HepG2 (cell line): ENCODE measurements around the gene ATP13A2. TPM values are rescaled to one million over a fixed set of nuclear protein-coding genes. Genes with fewer than 3 reads are reported as not detected.

Experiments
- CREB1 ChIP-seq, 2 experiments: fragments of 450-650 bp in 1 of 2; IDR thresholded peaks; 2 replicates each; pipeline ENCODE4 v1.6.1; 2016 to 2017; ENCODE audit warnings: control low read depth in 1 of 2, mild to moderate bottlenecking in 1 of 2, missing compliant biosample characterization in 1 of 2, missing genetic modification characterization in 1 of 2
- EP300 ChIP-seq, 3 experiments: sonication (generic) in 1 of 3; formaldehyde crosslinking in 1 of 3; IDR thresholded peaks; 2 replicates each; pipeline versions ENCODE4 v1.5.1 to v1.6.1; 2011 to 2020; ENCODE audit warnings: low read depth in 2 of 3, low read length in 2 of 3, borderline replicate concordance in 1 of 3, improper control_type of control experiment in 1 of 3, mild to moderate bottlenecking in 1 of 3, missing genetic modification reagents in 1 of 3, moderate library complexity in 1 of 3
- ETV5 ChIP-seq: IDR thresholded peaks from 2 replicates; pipeline ENCODE4 v1.6.1; 2018; ENCODE audit warnings: missing biosample characterization, missing genetic modification reagents, inconsistent platforms, borderline replicate concordance
- MIER2 ChIP-seq: IDR thresholded peaks from 2 replicates; pipeline ENCODE4 v1.6.1; 2016; ENCODE audit warnings: missing biosample characterization, missing genetic modification reagents
- RFXANK ChIP-seq: IDR thresholded peaks from 2 replicates; pipeline ENCODE4 v1.6.1; 2016
- TFAP4 ChIP-seq: sonication (generic); IDR thresholded peaks from 2 replicates; pipeline ENCODE4 v1.6.1; 2016; ENCODE audit warnings: low read depth, borderline replicate concordance
- ZBTB3 ChIP-seq: sonication (generic); formaldehyde crosslinking; IDR thresholded peaks from 2 replicates; pipeline ENCODE4 v1.4.0; 2020; ENCODE audit warnings: low read depth, mild to moderate bottlenecking, moderate library complexity, missing genetic modification reagents, borderline replicate concordance
- ZBTB7B ChIP-seq: sonication (generic); formaldehyde crosslinking; IDR thresholded peaks from 2 replicates; pipeline ENCODE4 v1.4.0; 2020; ENCODE audit warnings: missing genetic modification reagents
- ZEB1 ChIP-seq: IDR thresholded peaks from 2 replicates; pipeline ENCODE4 v1.6.1; 2012; ENCODE audit warnings: mild to moderate bottlenecking, low read depth, inconsistent platforms; ENCODE audit not compliant: insufficient replicate concordance
- ZNF335 ChIP-seq: sonication (generic); formaldehyde crosslinking; IDR thresholded peaks from 2 replicates; pipeline ENCODE4 v1.4.0; 2020; ENCODE audit warnings: missing genetic modification reagents
- ZNF383 ChIP-seq: sonication (generic); formaldehyde crosslinking; IDR thresholded peaks from 2 replicates; pipeline ENCODE4 v1.4.0; 2020; ENCODE audit warnings: missing genetic modification reagents, mild to moderate bottlenecking, borderline replicate concordance
- ZNF570 ChIP-seq: sonication (generic); formaldehyde crosslinking; IDR thresholded peaks from 2 replicates; pipeline ENCODE4 v1.4.0; 2020; ENCODE audit warnings: mild to moderate bottlenecking, missing genetic modification reagents, borderline replicate concordance
- ZNF605 ChIP-seq: sonication (generic); formaldehyde crosslinking; IDR thresholded peaks from 2 replicates; pipeline ENCODE4 v1.8.0; 2022; ENCODE audit warnings: mild to moderate bottlenecking, missing genetic modification reagents
- ZNF670 ChIP-seq: sonication (generic); formaldehyde crosslinking; IDR thresholded peaks from 2 replicates; pipeline ENCODE4 v1.8.0; 2022; ENCODE audit warnings: mild to moderate bottlenecking, missing genetic modification reagents, borderline replicate concordance
- ZNF691 ChIP-seq: sonication (generic); formaldehyde crosslinking; IDR thresholded peaks from 2 replicates; pipeline ENCODE4 v1.4.0; 2020; ENCODE audit warnings: missing genetic modification reagents, low read depth, mild to moderate bottlenecking, borderline replicate concordance
- polyA plus RNA-seq, 8 experiments: library from polyadenylated mRNA; depleted of rRNA in 3 of 8; stranded (reverse) in 7 of 8; unstranded in 1 of 8; fragments of >200 nt; fragmentation: Illumina TruSeq in 4 of 8; extraction: Trizol in 4 of 8; gene quantifications; 2 replicates each; pipeline versions ENCODE4 v1.2.1 to v1.2.3, GENCODE V29; 2011 to 2016; ENCODE audit warnings: low read depth in 4 of 8, missing spikeins in 1 of 8, mixed read lengths in 1 of 8; ENCODE audit not compliant: insufficient read depth in 1 of 8
- total RNA-seq, 5 experiments: library from RNA; depleted of rRNA; stranded (reverse); fragments of >200 nt; fragmentation: Illumina TruSeq; extraction: Trizol; gene quantifications; 2 replicates each; pipeline ENCODE4 v1.2.3, GENCODE V29; 2016; ENCODE audit warnings: low read depth in 1 of 5
- TF ChIP-seq, protein P1 (sequence below): sonication (generic); formaldehyde crosslinking; IDR thresholded peaks from 2 replicates; pipeline ENCODE4 v1.5.1; 2020; ENCODE audit warnings: mild to moderate bottlenecking, missing genetic modification reagents, borderline replicate concordance
- TF ChIP-seq, protein P2 (sequence below): IDR thresholded peaks from 2 replicates; pipeline ENCODE4 v1.6.1; 2016
- TF ChIP-seq, protein P3 (sequence below): sonication (generic); formaldehyde crosslinking; conservative IDR thresholded peaks from 2 replicates; pipeline ENCODE4 v1.8.0; 2022; ENCODE audit warnings: low read depth, missing genetic modification reagents

The ATP13A2 gene
- total and polyA plus RNA-seq, 2 of the 13 experiments (the other 11 are each of a cell fraction or from before 2014, with no cell fraction given): 13.2 to 16.2 TPM

- TF ChIP-seq, protein P1, sequence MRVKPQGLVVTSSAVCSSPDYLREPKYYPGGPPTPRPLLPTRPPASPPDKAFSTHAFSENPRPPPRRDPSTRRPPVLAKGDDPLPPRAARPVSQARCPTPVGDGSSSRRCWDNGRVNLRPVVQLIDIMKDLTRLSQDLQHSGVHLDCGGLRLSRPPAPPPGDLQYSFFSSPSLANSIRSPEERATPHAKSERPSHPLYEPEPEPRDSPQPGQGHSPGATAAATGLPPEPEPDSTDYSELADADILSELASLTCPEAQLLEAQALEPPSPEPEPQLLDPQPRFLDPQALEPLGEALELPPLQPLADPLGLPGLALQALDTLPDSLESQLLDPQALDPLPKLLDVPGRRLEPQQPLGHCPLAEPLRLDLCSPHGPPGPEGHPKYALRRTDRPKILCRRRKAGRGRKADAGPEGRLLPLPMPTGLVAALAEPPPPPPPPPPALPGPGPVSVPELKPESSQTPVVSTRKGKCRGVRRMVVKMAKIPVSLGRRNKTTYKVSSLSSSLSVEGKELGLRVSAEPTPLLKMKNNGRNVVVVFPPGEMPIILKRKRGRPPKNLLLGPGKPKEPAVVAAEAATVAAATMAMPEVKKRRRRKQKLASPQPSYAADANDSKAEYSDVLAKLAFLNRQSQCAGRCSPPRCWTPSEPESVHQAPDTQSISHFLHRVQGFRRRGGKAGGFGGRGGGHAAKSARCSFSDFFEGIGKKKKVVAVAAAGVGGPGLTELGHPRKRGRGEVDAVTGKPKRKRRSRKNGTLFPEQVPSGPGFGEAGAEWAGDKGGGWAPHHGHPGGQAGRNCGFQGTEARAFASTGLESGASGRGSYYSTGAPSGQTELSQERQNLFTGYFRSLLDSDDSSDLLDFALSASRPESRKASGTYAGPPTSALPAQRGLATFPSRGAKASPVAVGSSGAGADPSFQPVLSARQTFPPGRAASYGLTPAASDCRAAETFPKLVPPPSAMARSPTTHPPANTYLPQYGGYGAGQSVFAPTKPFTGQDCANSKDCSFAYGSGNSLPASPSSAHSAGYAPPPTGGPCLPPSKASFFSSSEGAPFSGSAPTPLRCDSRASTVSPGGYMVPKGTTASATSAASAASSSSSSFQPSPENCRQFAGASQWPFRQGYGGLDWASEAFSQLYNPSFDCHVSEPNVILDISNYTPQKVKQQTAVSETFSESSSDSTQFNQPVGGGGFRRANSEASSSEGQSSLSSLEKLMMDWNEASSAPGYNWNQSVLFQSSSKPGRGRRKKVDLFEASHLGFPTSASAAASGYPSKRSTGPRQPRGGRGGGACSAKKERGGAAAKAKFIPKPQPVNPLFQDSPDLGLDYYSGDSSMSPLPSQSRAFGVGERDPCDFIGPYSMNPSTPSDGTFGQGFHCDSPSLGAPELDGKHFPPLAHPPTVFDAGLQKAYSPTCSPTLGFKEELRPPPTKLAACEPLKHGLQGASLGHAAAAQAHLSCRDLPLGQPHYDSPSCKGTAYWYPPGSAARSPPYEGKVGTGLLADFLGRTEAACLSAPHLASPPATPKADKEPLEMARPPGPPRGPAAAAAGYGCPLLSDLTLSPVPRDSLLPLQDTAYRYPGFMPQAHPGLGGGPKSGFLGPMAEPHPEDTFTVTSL: peak; percentile 26; the same call in 1 of the 2 replicates
- no peak for TF ChIP-seq ZNF383 (CRISPR knock-in tag)
- TF ChIP-seq ETV5 (CRISPR knock-in tag): peak; percentile 56; the same call in 1 of the 2 replicates
- no peak for TF ChIP-seq ZBTB3 (CRISPR knock-in tag)
- TF ChIP-seq ZNF670: peak; percentile 79; the same call in 1 of the 2 replicates
- TF ChIP-seq, protein P2, sequence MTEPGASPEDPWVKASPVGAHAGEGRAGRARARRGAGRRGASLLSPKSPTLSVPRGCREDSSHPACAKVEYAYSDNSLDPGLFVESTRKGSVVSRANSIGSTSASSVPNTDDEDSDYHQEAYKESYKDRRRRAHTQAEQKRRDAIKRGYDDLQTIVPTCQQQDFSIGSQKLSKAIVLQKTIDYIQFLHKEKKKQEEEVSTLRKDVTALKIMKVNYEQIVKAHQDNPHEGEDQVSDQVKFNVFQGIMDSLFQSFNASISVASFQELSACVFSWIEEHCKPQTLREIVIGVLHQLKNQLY (CRISPR knock-in tag): 0 out of 2 replicates have a peak, but pooled peaks have one; percentile 29
- no peak for TF ChIP-seq ZEB1
- peak; percentile 47; the same call in 1 of the 2 replicates for TF ChIP-seq ZBTB7B (CRISPR knock-in tag)
- TF ChIP-seq RFXANK: no peak
- no peak for TF ChIP-seq ZNF335 (CRISPR knock-in tag)
- TF ChIP-seq MIER2 (CRISPR knock-in tag): no peak
- TF ChIP-seq, protein P3, sequence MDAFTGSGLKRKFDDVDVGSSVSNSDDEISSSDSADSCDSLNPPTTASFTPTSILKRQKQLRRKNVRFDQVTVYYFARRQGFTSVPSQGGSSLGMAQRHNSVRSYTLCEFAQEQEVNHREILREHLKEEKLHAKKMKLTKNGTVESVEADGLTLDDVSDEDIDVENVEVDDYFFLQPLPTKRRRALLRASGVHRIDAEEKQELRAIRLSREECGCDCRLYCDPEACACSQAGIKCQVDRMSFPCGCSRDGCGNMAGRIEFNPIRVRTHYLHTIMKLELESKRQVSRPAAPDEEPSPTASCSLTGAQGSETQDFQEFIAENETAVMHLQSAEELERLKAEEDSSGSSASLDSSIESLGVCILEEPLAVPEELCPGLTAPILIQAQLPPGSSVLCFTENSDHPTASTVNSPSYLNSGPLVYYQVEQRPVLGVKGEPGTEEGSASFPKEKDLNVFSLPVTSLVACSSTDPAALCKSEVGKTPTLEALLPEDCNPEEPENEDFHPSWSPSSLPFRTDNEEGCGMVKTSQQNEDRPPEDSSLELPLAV (CRISPR knock-in tag): no peak
- TF ChIP-seq ZNF691: no peak
- TF ChIP-seq TFAP4: no peak; the same call in 1 of the 2 replicates
- peak; percentile 88 for TF ChIP-seq CREB1 (IDR thresholded peaks at IDR 0.05)
- TF ChIP-seq CREB1 (CRISPR knock-in tag; IDR thresholded peaks at IDR 0.05): peak; percentile 93
- TF ChIP-seq EP300 (IDR thresholded peaks at IDR 0.05; ENCODE audit: low read depth in 2 of 2, low read length in 2 of 2): 0 out of 4 replicates have a peak, but pooled peaks of 1 of the 2 experiments have one; percentile 8
- TF ChIP-seq EP300 (CRISPR knock-in tag; IDR thresholded peaks at IDR 0.05; ENCODE audit: borderline replicate concordance): no peak
- TF ChIP-seq ZNF605 (CRISPR knock-in tag): peak; percentile 71; the same call in 1 of the 2 replicates
- TF ChIP-seq ZNF570 (CRISPR knock-in tag): no peak
These were observed 42.1 kb upstream of the ATP13A2 start, which contains the start of gene SDHB (continued) for GRCh38 chr1:17053685-17054410.
